GM20000 (cell line): ENCODE measurements around the gene ARVCF.

ENCODE experiments used
- DNase-seq: peaks from one replicate; pipeline ENCODE4 v3.0.0; 2012; ENCODE audit warnings: low spot score
- CTCF ChIP-seq: IDR thresholded peaks from 2 replicates; pipeline ENCODE4 v1.5.1; 2012; ENCODE audit warnings: mild to moderate bottlenecking, control low read depth; ENCODE audit errors: extremely low read depth, missing control alignments

ARVCF gene

GRCh38 chr22:19962909-19963806 lies 53.5 kb downstream of the ARVCF start:
- DNase-seq: no peak
- no peak for TF ChIP-seq CTCF

- TF ChIP-seq CTCF: peak; percentile 34
- DNase-seq: peak; percentile 83
These were observed 54.2 kb downstream of the ARVCF start for GRCh38 chr22:19962246-19962908.

GRCh38 chr22:19961868-19962245 lies 54.8 kb downstream of the ARVCF start:
- TF ChIP-seq CTCF: no peak
- no peak for DNase-seq

GRCh38 chr22:19961201-19961580 lies 55.4 kb downstream of the ARVCF start:
- no peak for DNase-seq
- TF ChIP-seq CTCF: no peak

GRCh38 chr22:19960491-19961200 lies 56.0 kb downstream of the ARVCF start:
- DNase-seq: no peak
- TF ChIP-seq CTCF: no peak

- no peak for DNase-seq
- no peak for TF ChIP-seq CTCF
These were observed 56.8 kb downstream of the ARVCF start for GRCh38 chr22:19959587-19960490.
